HG02981 (cell line): ENCODE measurements around the gene ARMC3.
"Not testable (repeated sequence)": the region's sequence is repeated elsewhere in the genome, so short reads cannot be mapped to it uniquely, and the experiment has no call there.

ENCODE experiments used
- ATAC-seq: cut with Tn5 transposase; IDR thresholded peaks from one replicate; pipeline ENCODE4 v1.9.1; 2021; ENCODE audit warnings: mild to moderate bottlenecking, moderate library complexity; ENCODE audit not compliant: unreplicated experiment

The ARMC3 gene

DNA sequence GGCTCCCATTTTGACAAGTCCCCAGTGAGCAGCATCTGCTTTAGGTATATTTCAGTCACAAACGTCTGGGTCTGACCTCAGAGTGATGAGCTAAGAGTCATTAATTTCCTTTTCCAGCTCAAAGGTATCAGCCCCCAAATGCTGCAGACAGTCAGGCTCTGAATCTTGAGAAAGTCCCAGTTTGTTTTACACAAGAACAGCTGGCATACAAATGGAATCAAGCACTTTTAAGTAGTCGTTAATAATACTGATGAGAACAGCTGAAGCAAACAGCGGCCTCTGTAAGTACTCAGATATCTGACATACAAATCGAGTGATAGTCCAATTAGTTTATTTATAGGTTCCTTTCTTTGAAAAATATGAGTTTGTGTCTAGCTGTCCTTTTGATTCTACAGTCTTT, 118.2 kb downstream of the ARMC3 start:
- ATAC-seq: no peak

DNA sequence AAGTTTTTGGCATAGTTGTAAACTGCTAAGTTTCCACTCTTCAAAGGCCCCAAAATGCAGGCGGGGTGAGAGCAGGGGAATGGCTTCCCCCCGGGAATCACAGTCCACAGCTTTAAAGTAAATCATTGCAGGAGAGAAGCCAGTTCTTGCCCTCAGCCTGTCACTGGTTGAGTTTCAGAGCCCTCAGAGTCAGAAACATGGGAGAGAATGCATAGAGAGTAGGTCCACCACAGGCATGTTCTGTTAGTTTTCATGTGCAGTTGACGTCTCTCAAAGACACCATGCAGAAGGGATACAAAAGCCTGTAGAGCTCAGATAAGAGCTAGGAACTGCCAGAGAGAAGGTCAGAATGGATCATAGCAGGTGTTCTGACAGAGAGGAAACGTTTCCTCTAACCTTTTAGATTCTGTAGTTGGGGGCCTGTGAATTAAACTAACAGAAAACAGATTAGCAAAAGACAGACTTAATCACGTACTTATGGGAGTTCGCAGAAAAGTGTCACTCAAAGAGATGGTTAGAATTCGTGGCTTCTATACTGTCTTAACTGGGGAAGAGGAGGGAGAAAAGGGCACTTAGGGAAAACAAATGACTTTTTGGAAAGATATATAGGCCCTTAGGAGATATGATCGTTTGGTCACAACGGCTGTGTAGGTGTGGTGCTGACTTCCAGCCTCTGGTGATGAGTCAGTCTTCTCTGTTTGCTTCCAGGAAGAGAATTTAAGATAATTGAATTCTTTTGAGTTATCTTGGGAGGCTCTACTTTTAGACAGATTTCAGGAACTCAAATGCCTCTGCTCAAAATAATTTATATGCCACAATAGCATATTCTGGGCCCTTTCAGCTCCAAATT, 119.6 kb downstream of the ARMC3 start:
- no peak for ATAC-seq

DNA sequence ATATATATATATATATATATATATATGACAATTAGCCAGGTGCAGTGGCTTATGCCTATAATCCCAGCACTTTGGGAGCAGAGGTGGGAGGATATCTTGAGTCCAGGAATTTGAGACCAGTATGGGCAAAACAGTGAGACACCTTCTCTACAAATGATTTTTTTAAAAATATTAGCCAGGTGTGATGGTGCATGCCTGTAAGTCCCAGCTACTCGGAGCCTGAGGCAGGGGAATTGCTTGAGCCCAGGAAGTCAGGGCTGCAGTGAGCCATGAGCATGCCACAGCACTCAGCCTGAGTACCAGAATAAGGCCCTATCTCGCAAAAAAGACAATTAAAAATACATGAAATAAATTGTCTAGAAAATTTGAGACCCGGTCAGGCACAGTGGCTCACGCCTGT, 120.3 kb downstream of the ARMC3 start:
- no peak for ATAC-seq

DNA sequence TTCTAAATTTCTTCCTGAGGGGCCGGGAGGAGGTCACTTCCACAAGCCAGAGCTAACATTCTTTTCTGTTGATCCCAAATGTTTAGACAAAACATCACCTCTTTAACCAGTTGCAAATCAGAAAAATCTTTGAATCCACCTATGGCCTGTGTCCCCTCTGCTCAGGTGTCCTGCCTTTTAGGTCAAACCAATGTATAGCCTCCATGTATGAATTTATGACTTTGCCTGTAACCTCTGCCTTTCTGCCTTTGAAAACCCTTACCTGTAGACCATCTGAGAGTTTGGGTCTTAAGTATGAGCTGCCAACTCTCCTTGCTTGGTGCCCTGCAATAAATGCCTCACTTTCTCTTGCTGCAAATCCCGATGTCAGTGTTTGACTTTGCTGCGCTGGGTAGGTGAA, 123.4 kb downstream of the ARMC3 start:
- ATAC-seq: no peak

DNA sequence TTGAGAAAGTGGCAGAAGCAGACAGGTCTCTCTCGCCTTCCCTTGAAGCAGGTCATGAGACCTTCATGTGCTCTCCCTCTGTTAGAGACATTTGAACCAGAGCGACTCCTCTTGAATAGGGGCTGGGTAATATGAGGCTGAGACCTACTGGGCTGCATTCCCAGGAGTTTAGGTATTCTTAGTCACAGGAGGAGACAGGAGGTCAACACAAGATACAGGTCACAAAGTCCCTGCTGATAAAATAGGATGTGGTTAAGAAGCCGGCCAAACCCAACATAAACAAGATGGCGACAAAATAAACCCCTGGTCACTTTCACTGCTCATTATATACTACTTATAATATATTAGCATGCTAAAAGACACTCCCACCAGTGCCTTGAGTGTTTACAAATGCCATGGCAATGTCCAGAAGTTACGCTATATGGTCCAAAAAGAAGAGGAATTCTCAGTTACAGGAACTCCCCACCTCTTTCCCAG, 124.0 kb downstream of the ARMC3 start:
- ATAC-seq: no peak

DNA sequence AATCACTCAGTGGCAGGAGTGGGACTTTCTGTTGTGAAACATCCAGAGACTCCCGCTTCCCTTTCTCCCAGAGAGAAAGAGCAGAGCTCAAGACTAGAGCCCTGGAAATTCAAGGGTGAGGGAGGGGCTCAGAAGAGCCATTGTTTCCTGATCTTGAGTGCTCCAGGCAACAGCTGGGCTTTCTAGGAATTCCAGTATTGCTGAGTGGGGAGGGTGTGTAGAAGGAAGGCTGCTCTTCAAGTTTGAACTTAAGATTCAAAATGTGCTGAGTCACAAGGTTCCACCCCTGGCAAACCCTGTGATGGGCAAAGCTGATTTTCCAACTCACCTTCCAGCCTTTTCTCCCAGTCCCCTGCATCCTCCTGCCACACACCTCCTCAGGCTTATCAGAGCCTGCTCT, 125.2 kb downstream of the ARMC3 start:
- ATAC-seq: no peak

DNA sequence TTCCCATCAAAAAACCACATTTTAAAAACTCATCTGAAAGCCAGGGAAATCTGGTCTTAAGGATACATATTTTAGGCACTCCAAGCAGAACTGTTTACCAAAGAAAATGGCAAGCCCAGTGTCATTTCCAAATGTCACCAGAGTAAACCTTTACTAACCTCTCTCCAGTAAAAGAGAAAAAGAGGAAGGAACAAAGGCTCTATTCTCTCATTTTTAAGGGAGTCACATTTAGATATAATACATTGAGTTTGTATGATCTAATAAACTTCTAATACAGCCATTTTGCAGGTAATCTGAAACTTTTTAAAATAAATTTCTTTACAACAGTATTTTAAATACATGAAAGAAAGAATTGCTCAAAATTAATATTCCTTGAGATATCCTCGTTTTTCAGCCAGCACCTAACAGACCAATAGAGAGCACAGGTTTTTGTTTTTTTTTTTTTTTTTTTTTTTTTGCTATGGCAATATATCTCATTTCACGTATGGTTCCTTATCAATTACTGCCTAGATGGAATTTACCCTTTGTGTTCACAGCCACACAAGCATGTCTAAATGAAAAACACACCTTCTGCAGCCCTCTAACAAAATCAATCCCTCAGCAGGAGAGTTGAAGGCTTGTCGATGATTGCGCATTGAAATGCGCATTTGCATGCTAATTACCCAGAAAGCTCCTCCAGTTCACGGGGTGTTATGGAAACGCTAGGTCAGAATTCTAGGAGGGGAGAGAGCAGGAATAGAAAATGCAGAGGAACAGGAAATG, 127.8 kb downstream of the ARMC3 start:
- no peak for ATAC-seq

DNA sequence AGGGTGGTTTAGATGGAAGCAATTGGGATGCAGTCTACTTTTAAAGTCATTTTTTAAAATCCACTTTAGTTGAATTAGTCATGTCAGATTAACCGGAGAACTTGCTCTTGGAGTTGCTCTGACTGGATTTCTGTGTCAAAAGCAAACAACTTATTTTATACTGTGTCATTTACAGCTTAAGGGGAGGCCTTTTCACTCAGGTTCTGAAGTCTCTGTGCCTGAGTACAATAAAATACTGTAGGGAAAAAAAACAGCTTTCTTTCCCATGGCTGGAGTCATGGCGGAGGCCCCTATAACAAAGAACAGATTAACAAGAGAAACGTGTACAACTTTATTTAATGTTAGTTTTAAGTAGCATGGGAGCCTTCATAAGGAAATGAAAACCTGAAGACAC, 128.3 kb downstream of the ARMC3 start:
- no peak for ATAC-seq

DNA sequence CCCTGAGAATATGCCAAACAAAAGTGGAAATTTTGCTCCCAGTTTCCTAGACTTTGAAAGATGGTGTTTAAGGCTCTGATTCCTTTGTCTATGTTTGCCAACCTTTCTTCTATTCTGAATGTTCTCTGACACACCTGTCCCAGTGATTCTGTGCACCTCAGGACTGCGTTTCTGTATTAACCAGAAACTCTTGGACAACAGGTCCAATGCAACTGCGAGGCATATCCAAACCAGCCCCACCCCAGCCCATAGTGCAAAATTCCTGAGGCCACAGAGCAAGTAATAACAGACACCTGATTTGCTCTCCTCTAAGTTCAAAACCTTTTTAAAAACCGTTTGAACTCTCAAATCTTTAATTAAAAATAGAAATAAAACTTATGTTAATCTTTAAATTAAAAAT, 130.5 kb downstream of the ARMC3 start:
- no peak for ATAC-seq

DNA sequence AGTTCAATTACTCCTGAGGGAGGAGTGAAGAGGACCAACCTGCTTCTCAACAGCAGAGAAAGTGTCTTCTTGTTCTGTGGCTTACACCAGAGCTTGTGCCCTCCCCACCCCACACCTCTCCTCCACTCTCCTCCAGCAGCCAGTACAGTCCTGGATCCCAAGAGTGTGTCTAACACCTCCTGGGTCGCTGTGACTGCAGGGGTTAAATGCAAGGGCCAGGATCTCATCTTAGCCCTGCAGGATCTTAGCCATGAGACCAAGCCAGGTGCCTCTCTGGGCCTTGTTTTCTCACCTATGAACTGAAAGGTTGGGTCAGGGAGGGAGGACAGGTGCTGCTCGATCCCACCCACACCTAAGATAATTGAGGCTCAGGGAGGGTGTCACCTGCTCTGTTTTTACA, 133.1 kb downstream of the ARMC3 start:
- no peak for ATAC-seq

DNA sequence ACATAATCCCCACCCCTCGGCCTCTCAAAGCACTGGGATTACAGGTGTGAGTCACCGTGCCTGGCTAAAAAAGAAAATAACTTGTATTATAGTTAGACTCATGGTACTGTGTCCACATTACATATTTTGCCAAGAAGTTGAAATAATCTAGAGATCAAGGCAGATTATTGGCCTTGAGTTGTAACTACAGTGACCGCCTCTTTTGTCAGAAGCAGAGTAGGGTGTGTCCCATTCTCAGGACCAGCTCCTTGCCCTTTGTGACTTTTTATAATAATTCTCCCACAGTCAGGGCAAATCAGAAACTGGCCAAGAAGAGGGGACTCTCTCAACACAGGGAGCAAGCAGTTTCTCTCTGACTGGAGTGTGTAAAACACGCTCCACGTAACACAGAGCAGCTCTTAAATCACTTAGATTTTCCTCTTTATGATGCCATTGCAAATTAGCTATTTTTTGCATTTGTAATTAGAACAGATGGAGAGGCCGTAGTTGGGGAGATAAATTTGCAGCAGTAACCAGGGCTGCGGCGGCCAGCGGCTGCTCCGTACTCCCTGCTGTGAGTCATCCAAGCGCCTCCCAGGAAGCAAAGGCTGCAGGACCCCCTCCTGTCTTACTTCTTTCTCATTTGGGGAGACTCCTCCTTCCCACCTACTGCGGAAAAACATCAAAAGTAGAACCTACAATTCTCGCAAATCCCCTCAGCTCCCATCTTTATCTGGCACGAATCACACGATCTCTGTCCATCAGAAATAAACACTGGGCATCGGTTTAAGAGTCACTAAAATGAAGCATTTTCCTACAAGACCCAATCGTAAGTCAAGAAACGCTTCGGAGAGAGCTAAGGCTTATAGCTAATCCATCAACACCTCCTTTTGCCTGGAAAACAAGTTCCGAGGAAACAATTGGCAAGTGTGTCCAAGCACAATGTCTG, 135.5 kb downstream of the ARMC3 start:
- ATAC-seq: no peak

DNA sequence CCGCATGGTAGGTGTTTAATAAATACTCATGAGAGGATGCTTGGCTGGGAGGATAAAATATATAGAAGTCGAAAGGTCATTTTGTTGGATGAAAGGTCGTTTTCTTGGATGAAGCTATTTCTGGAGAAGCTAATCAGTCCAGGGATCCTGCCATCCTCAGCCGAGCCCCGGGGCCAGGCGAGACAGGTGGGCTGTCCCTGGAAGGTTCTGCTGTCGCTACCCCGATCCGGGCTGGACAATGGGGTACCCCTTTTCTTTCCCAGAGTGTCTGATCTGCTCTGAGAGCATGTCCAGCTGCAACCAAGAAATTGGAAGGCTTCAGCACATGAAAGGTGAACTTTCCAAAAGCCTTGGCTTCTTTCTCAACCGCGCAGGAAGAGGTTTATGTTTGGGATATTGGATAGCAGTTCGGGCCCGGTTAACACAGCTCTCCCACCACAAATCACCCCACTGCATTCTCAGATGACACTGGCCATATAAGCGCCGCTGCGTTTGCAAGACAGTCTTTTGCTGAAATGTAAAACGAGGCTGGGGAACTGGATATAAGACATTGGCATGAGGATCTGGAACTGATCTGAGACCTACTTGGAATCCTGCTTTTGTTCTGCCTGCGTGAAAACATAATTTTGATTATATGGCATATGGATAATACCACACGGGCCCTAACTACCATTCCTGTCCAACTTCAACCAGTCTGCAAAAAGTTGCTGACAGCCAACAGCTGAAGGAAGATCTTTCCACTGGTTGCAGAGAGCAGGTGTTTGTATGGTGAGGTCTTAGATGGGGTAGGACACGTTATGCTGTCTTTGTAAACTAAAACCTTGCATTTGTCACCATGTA, 136.3 kb downstream of the ARMC3 start:
- ATAC-seq: no peak

DNA sequence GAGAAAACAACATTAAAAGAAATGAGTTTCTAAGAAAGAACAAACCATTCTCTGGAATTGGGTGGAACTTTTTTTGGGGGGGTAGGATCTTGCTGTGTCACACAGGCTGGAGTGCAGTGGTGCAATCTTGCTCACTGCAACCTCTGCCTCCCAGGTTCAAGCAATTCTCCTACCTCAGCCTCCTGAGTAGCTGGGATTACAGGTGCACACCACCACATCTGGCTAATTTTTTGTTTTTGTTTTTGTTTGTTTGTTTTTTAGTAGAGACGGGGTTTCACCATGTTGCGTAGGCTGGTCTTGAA, 136.9 kb downstream of the ARMC3 start:
- ATAC-seq: not testable (repeated sequence)

DNA sequence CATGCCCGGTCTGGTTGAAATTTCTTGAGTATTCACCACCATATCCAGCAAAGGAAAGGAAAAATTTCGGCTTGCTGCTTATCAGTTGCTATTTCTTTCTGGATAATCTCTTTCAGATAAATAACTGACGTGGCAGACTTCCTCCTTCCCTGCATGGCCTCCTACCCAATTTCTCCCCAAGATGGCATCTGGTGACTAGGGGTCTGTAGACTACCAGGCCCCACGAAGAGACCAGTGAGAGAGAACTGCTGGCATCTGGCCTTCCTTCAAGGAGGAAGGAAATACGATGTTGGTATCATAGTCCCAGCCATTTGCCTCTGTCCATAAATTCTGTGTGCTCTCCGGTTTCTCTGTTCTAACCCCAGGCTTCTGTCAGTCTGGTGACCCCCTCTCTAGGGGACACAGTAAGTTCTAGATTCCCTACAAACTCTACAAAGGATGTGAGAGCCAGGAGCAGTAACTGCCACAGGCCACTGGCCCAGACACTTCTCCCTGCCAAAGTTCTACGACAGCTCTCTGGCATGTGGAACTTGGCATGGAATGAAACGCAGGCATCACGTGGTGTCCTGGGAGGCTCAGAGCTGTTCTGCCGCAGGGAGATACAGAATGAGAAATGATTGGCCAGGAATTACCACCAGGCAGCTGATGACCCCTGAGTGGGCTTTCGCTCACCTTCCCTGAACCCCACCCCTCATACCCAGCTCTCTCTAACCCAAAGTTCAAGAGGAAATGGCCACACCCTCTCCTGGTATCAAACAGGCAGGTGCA, 137.5 kb downstream of the ARMC3 start:
- no peak for ATAC-seq

DNA sequence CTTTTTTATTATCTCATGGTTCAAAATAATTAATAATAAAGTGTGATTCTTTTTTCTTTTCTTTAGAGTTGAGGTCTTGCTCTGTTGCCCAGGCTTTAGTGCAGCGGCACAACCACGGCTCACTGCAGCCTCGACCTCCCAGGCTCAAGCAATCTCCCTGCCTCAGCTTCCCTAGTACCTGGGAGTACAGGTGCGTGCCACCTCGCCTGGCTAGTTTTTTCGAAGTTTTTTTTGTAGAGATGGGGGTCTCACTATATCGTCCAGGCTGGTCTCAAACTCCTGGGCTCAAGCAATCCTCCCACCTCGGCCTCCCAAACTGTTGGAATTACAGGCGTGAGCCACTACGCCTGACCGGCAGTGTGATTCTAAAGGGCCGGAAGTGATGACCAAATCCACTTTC, 139.5 kb downstream of the ARMC3 start:
- ATAC-seq: no peak

DNA sequence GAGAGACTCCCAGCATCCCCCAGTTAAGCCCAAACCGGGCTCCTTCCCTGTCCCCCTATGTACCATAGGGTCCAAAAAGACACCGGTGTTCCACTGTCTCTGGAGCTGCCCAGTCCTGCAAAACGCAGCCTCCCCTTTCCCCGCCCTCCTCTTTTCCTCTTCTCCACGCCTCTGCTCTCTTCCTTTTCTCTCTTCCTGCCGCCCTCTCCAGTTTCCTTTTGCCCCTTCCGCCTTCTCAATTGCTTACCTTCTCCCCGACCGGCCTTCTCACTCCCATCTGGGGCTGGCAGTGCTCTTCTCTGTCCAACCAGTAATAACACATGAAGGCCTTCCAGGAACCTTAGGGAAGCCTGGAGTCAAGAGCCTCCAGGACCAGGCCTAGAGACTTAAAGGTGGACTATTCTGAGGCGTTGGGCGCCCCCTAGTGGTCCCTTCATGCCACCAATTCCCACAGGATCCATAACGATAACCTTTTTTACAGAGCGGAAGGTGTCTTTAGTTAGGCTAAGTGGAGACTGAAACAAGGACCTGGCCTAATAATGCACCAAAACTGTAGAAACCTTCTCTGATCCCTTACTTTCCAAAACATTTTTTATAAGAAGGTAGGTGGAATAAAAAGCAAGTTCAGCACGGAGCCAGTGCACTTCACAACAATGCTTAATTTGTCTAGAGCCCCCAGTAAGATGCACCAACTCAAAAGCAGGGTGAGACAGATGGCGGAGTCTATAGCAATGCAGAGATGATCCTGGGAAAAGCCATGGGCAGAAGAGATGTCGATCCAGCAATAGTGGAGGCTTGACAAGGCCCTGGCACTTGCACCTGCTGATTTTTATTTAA, 140.3 kb downstream of the ARMC3 start:
- ATAC-seq: no peak

DNA sequence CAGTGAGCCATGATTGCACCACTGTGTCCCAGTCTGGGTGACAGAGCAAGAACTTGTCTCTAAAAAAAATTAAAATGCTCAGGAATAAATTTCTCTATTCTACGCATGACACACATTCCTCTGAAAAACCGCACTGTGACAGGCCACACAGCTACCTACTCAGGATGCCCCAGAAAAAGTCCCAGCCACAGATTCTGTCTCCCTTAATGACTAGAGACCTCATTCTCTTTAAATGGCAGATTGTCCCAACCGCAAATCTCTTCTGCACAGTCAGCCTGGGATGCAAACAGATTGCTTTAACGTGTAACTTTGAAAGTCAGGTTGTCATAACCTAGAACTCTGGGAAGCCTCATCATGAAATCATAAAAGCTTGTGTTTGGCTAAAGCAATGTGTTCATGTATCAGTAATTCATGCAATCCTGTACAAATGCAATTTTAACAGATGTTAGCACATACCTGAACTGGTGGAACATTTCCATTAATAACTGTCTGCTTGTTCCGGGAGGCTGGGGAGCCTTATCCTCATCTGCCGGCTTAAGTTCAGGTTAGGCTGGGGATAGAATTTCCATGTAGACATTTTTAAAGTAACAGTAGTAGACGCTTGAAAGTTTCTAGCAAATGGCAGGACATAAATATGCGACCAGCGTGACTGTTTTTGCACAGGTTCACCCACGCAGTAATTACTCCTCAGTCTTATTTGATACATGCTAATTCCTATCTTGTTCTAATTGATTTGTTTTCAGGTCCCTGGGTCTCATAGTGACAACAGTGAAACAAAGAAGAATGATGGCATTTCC, 141.4 kb downstream of the ARMC3 start:
- no peak for ATAC-seq
